GM12864 (cell line): ENCODE data around the gene MANBA.
A peak's percentile ranks its signal among the peaks of the same experiment; 100 is the strongest.
"Not testable (repeated sequence)": the region's sequence is repeated elsewhere in the genome, so short reads cannot be mapped to it uniquely, and the experiment has no call there.

ENCODE experiments used
- DNase-seq: peaks from one replicate; pipeline ENCODE4 v3.0.0-alpha.2; 2011; ENCODE audit warnings: low read depth
- H3K4me3 ChIP-seq: 2 replicates; pipeline ENCODE4 v1.5.1; 2011; ENCODE audit warnings: mild to moderate bottlenecking, low read depth, low read length, control low read depth
- CTCF ChIP-seq: IDR thresholded peaks from 2 replicates; pipeline ENCODE4 v1.5.1; 2011; ENCODE audit warnings: low read depth, mild to moderate bottlenecking, moderate library complexity, low read length, control low read depth, inconsistent platforms; ENCODE audit errors: missing control alignments

MANBA gene

GRCh38 chr4:102734591-102735385 is 26.0 kb downstream of the MANBA start:
- no peak overlapping the region for H3K4me3 ChIP-seq
- DNase-seq = peak; percentile 36
- no peak for TF ChIP-seq CTCF

GRCh38 chr4:102734116-102734515 is 26.7 kb downstream of the MANBA start:
- H3K4me3 ChIP-seq = no peak overlapping the region
- DNase-seq = no peak
- no peak for TF ChIP-seq CTCF

GRCh38 chr4:102733084-102733483 is 27.7 kb downstream of the MANBA start:
- DNase-seq = no peak
- no peak for TF ChIP-seq CTCF
- H3K4me3 ChIP-seq = no peak overlapping the region

- no peak for TF ChIP-seq CTCF
- DNase-seq = no peak
- H3K4me3 ChIP-seq = no peak overlapping the region
Measured at GRCh38 chr4:102732678-102733077, 28.1 kb downstream of the MANBA start.

- no peak for DNase-seq
- no peak for TF ChIP-seq CTCF
- no peak overlapping the region for H3K4me3 ChIP-seq
Measured at GRCh38 chr4:102730968-102731533, 29.7 kb downstream of the MANBA start.

- not testable (repeated sequence) for DNase-seq, H3K4me3 ChIP-seq
Measured at GRCh38 chr4:102729486-102729885, 31.3 kb downstream of the MANBA start.

GRCh38 chr4:102726919-102727318 is 33.8 kb downstream of the MANBA start:
- DNase-seq, H3K4me3 ChIP-seq: not testable (repeated sequence)

GRCh38 chr4:102726068-102726467 is 34.7 kb downstream of the MANBA start:
- H3K4me3 ChIP-seq = no peak overlapping the region
- no peak for TF ChIP-seq CTCF
- no peak for DNase-seq
